ENCODE measurements around the gene FGD2. TPM values are rescaled to one million over a fixed set of nuclear protein-coding genes. Genes with fewer than 3 reads are reported as not detected.
A peak's percentile ranks its signal among the peaks of the same experiment; 100 is the strongest.

The FGD2 gene
- total RNA-seq, 3 donors from 2014 or later, result 6.9 to 18.3 (median 14.1) TPM

DNA sequence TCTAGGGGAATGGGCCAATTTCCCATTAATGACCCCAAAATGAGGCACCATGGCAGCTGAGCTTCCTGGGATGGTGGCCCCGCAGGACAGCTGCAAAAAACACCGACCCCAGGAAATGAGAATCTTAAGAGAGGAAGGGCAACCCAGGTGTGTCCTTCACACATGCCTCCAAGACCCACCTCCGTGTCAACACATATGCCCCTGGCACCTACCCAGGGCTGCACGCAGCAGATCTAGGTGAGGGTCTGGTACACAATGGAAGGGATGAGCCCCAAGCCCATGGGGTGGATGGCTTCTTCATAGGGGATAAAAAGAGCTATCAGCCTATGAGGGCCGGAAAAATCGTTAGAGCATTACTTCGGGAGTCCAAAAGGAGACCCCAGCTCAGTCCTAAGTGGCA, 28.9 kb upstream of the FGD2 start:
- TF ChIP-seq, protein P1, sequence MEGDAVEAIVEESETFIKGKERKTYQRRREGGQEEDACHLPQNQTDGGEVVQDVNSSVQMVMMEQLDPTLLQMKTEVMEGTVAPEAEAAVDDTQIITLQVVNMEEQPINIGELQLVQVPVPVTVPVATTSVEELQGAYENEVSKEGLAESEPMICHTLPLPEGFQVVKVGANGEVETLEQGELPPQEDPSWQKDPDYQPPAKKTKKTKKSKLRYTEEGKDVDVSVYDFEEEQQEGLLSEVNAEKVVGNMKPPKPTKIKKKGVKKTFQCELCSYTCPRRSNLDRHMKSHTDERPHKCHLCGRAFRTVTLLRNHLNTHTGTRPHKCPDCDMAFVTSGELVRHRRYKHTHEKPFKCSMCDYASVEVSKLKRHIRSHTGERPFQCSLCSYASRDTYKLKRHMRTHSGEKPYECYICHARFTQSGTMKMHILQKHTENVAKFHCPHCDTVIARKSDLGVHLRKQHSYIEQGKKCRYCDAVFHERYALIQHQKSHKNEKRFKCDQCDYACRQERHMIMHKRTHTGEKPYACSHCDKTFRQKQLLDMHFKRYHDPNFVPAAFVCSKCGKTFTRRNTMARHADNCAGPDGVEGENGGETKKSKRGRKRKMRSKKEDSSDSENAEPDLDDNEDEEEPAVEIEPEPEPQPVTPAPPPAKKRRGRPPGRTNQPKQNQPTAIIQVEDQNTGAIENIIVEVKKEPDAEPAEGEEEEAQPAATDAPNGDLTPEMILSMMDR (IDR thresholded peaks at IDR 0.05), result no peak
- no peak for DNase-seq
- Histone ChIP-seq H3K4me3 (no peak overlapping the region), H3K36me3 (ENCODE audit: low read depth) (peaks cover 17% of the 10 kb centered on the region), H3K4me1 (ENCODE audit: low read depth) (no peaks in the 10 kb centered on the region), H3K9me3 (no peaks in the 10 kb centered on the region)
- no peak for ATAC-seq
- intact Hi-C loops (cut with DNase I, micrococcal nuclease), result no loop called here

DNA sequence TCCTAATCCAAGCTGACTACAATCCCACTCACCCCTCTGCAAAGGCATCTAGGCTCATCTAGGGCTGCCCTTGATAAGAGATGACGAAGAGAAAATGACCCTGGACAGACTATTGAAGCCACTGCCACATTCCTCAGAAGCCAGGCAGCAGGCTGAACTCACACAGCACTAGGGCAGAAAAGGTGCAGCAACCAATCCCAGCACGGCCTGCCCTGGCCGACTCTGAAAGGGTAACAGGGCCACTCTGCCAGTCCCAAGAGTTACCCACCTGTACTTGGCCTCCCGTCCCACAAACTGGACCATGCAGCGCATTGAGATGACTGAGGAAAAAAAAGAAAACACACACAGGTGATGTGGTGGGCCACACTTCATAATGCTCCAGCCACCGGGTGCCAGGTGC, 28.5 kb upstream of the FGD2 start:
- H3K36me3 ChIP-seq (ENCODE audit: low read depth), result peaks cover 17% of the 10 kb centered on the region
- no peak overlapping the region for H3K4me3 ChIP-seq
- TF ChIP-seq, protein P1 (IDR thresholded peaks at IDR 0.05), result no peak
- ATAC-seq (no peak), DNase-seq (no peak)
- H3K4me1 ChIP-seq (ENCODE audit: low read depth), result no peaks in the 10 kb centered on the region
- intact Hi-C loops (cut with DNase I, micrococcal nuclease), result no loop called here
- H3K9me3 ChIP-seq, result no peaks in the 10 kb centered on the region

GRCh38 chr6:36977470-36977941, 27.9 kb upstream of the FGD2 start:
- H3K36me3 ChIP-seq (ENCODE audit: low read depth), result peaks cover 17% of the 10 kb centered on the region
- no peak overlapping the region for H3K4me3 ChIP-seq
- TF ChIP-seq, protein P1 (IDR thresholded peaks at IDR 0.05), result no peak
- intact Hi-C loops (cut with DNase I, micrococcal nuclease), result no loop called here
- DNase-seq (no peak), ATAC-seq (no peak)
- no peaks in the 10 kb centered on the region for H3K4me1 ChIP-seq (ENCODE audit: low read depth)
- no peaks in the 10 kb centered on the region for H3K9me3 ChIP-seq

DNA sequence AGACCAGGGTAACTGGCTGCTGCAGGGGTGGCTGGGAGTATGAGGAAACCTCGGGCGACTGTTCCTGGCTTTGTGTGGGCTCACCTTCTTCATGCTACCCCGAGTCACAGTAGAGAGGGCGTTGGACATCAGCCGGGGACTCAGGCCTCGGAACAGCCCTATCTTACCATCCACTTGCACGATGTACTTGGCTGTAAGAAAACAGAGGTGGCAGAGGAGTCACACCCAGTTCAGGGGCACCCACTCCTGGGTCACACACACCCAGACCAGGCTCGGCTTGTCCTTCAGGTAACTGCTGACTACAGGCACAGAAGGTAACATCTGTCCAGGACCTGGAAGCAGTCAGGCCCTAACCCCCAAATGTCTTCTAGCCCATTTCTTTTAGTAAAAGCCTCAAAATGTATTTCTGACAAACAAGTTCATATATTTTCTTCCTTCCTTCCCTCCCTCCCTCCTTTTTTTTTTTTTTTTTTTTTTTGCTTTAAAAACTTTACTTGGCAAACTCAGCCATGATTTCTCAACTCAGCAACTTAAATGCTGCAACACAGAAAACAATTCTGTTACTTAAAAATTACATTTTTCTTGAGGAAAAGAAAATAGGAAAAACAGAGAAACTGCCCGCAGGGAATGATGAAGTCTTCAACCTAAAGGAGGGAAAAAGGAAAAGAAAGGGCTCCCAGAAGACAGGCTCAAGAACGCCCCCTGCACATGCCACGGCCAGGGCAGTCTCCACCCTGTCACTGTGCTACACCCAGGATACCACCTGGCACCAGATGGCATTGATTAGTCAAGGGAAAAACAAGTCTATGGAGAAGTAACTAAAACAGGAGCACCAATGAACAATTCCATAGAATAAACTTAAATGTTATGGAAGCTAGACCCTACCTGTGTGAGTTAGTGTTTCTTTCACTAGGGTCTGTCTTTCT, 26.8 kb upstream of the FGD2 start:
- no peak for ATAC-seq
- no peak for DNase-seq
- intact Hi-C loops (cut with DNase I, micrococcal nuclease), result no loop called here
- Histone ChIP-seq H3K9me3 (no peaks in the 10 kb centered on the region), H3K36me3 (ENCODE audit: low read depth) (peaks cover 16% of the 10 kb centered on the region), H3K4me1 (ENCODE audit: low read depth) (peaks cover 3% of the 10 kb centered on the region), H3K4me3 (no peak overlapping the region)
- TF ChIP-seq, protein P1 (IDR thresholded peaks at IDR 0.05), result no peak

DNA sequence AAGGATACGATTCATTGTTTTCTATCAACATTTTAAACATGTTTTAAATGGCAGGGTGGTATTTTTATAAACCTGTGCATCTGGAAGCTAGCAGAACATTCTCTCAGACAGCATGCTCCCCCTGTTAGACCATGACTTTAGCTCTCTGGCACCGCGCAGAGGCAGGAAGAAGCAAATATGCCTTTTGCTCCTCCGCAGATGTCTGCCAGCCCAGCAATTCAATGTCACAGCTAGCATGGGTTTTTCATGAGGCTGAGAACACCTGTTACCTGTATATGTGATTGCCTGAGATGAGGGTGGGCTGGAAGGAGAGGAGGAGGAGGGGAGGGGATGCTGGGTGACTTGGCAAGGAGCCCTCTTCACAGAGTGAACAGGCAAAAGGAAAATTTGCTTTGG, 26.1 kb upstream of the FGD2 start:
- peak; percentile 59 for ATAC-seq
- Histone ChIP-seq H3K9me3 (no peaks in the 10 kb centered on the region), H3K4me1 (ENCODE audit: low read depth) (peaks cover 8% of the 10 kb centered on the region), H3K4me3 (no peak overlapping the region), H3K36me3 (ENCODE audit: low read depth) (peaks cover 12% of the 10 kb centered on the region)
- DNase-seq, result peak in 2 of 3 donors; percentile 23 to 55
- intact Hi-C loops (cut with DNase I, micrococcal nuclease), result no loop called here
- TF ChIP-seq, protein P1 (IDR thresholded peaks at IDR 0.05), result no peak
